ENCODE data around the gene SMTN.

DNA sequence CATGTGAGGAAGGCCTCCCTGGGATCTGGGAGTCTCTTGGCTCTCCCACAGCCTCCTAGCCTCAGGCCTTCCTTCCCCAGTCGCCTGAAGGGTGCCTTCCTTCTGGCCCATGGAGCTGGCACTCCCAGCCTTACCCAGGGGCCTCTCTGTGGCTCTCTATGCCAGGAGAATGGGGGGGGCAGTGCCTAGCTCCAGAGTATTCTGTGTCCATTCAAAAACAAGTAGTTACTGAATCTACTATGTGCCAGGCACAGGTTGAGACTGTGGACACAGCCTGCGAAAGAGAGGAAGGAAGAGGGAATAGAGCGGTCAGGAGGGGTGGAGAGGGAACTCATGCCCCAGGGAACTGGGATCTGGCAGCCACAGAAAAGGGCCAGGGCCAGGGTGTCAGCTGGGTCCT, 61.9 kb downstream of the SMTN start:
- no peak for TF ChIP-seq ZZZ3 (IDR thresholded peaks at IDR 0.05; ENCODE audit: control insufficient read depth, insufficient read length, low read depth)
- TF ChIP-seq, protein P1, sequence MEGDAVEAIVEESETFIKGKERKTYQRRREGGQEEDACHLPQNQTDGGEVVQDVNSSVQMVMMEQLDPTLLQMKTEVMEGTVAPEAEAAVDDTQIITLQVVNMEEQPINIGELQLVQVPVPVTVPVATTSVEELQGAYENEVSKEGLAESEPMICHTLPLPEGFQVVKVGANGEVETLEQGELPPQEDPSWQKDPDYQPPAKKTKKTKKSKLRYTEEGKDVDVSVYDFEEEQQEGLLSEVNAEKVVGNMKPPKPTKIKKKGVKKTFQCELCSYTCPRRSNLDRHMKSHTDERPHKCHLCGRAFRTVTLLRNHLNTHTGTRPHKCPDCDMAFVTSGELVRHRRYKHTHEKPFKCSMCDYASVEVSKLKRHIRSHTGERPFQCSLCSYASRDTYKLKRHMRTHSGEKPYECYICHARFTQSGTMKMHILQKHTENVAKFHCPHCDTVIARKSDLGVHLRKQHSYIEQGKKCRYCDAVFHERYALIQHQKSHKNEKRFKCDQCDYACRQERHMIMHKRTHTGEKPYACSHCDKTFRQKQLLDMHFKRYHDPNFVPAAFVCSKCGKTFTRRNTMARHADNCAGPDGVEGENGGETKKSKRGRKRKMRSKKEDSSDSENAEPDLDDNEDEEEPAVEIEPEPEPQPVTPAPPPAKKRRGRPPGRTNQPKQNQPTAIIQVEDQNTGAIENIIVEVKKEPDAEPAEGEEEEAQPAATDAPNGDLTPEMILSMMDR (IDR thresholded peaks at IDR 0.05 in 2 of 3, conservative IDR thresholded peaks at IDR 0.05 in 1 of 3; ENCODE audit: control insufficient read depth in 2 of 3, extremely low read depth in 1 of 3, insufficient read depth in 1 of 3, low read depth in 3 of 3, low read length in 3 of 3) = no peak
- TF ChIP-seq RBBP5 (conservative IDR thresholded peaks at IDR 0.05) = no peak
- no peak for TF ChIP-seq SIX5 (IDR thresholded peaks at IDR 0.05; ENCODE audit: low read depth, low read length, severe bottlenecking)
- no peak for TF ChIP-seq POLR2A (IDR thresholded peaks at IDR 0.05; ENCODE audit: low read depth, low read length)
- TF ChIP-seq BHLHE40 (IDR thresholded peaks at IDR 0.05; ENCODE audit: borderline replicate concordance in 1 of 2, low read depth in 2 of 2, low read length in 1 of 2) = no peak
- TF ChIP-seq KDM1A (IDR thresholded peaks at IDR 0.05; ENCODE audit: borderline replicate concordance) = no peak
